Loucy (cell line): ENCODE results near the gene SSTR1.
"Not testable (repeated sequence)": the region's sequence is repeated elsewhere in the genome, so short reads cannot be mapped to it uniquely, and the experiment has no call there.

Experiments
- EZH2phosphoT487 ChIP-seq: fragments of 200-600 bp; IDR thresholded peaks from 2 replicates; pipeline ENCODE4 v1.6.1; 2018; ENCODE audit warnings: antibody characterized with exemption, mild to moderate bottlenecking, moderate library complexity, borderline replicate concordance
- TF ChIP-seq, protein P1 (sequence below): fragments of 200-600 bp; sonication (generic); conservative IDR thresholded peaks from 2 replicates; pipeline ENCODE4 v1.5.1; 2014; ENCODE audit warnings: mild to moderate bottlenecking, antibody characterized with exemption, low read length

GRCh38 chr14:38190846-38191245 is 16.9 kb upstream of the SSTR1 start:
- TF ChIP-seq, protein P1, sequence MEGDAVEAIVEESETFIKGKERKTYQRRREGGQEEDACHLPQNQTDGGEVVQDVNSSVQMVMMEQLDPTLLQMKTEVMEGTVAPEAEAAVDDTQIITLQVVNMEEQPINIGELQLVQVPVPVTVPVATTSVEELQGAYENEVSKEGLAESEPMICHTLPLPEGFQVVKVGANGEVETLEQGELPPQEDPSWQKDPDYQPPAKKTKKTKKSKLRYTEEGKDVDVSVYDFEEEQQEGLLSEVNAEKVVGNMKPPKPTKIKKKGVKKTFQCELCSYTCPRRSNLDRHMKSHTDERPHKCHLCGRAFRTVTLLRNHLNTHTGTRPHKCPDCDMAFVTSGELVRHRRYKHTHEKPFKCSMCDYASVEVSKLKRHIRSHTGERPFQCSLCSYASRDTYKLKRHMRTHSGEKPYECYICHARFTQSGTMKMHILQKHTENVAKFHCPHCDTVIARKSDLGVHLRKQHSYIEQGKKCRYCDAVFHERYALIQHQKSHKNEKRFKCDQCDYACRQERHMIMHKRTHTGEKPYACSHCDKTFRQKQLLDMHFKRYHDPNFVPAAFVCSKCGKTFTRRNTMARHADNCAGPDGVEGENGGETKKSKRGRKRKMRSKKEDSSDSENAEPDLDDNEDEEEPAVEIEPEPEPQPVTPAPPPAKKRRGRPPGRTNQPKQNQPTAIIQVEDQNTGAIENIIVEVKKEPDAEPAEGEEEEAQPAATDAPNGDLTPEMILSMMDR = not testable (repeated sequence)
- TF ChIP-seq EZH2phosphoT487 = not testable (repeated sequence)
